Retina (tissue), 1 donor: Measurements from ENCODE around the gene AHSG.
"Not testable (repeated sequence)": the region's sequence is repeated elsewhere in the genome, so short reads cannot be mapped to it uniquely, and the experiment has no call there.

Source experiments
- DNase-seq: peaks from one replicate; pipeline ENCODE4 v3.0.0-alpha.2; 2016

Gene AHSG, protein sequence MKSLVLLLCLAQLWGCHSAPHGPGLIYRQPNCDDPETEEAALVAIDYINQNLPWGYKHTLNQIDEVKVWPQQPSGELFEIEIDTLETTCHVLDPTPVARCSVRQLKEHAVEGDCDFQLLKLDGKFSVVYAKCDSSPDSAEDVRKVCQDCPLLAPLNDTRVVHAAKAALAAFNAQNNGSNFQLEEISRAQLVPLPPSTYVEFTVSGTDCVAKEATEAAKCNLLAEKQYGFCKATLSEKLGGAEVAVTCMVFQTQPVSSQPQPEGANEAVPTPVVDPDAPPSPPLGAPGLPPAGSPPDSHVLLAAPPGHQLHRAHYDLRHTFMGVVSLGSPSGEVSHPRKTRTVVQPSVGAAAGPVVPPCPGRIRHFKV

DNA sequence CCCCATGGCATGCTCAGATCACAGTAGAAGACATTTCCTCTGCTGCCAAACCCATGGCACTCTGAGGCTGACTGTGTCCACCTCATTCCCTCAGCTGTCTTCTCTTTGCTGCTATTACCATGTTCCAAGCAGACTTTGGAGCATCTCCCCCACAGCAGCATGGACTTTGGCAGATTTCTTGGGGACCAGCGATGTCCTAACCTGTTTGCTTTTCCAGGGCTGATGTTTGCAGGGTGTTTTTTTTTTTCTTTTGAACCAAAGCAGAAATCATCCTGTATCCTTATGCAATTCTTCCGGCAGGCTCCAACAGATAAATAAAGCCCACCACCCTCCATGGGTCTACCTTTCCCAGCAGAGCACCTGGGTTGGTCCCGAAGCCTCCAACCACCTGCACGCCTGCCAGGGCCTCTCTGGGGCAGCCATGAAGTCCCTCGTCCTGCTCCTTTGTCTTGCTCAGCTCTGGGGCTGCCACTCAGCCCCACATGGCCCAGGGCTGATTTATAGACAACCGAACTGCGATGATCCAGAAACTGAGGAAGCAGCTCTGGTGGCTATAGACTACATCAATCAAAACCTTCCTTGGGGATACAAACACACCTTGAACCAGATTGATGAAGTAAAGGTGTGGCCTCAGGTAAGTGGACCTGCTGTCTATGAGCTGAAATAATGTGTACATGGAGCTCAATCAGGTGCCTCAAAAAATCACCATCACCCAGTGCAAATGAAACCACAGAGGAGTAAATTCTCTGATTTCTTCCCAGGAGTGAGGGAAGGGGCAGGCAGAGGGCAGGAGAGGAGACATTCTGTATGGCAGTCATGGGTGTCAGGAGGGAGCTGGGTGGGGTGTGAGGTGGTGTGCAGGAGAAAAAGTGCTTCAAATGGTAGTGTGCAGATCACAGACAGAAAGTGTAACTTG, at the start of gene AHSG:
TSS of gene AHSG (plus strand) at position 340 of the 916 bp plus-strand sequence. CDS start at position 422, 82 bp downstream.
- no peak for DNase-seq

GRCh38 chr3:186564586-186564985, 48.3 kb upstream of the AHSG start:
- no peak for DNase-seq

- no peak for DNase-seq
These were observed 46.1 kb upstream of the AHSG start for GRCh38 chr3:186566772-186567071.

DNA sequence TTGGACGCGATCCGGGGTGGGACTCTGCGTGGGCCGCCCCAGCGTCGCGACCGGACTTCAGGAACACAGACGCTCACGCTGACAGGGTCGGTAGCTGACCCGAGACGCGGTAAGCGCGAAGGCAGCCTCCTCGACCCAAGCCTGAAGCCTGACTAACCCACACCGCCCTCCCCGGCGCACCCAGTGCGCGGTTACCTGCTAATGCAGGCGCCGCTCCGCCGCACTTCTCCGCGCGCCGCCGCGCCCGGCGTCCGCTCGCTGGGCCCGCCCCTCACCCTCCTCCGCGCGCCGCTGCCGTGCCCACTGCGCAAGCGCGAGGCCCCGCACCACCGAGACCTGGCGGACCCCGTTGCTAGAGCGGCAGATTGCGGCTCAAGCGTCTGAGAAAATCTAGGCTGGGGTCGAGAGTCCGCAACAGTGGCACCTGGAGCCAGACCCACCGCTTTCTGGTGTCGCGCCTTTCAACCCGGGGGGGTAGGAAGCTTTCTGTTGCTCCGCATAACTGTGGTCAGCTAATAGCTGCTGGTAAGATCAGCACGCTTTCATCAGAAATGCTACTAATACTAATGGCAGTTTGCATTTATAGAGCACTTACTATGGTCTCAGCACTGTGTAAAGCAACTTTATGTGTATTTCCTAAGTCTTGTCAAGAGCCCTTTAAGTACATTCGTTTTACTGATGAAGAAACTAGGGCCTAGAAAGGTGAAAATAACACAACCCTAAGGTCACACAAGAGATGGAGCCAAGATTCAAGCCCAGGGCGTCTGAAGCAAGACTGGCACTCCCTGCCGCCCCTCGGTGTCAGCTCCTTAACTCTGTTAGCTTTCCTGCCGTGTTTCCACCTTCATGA, 45.6 kb upstream of the AHSG start, which contains the start of gene TBCCD1:
TSS of gene TBCCD1 (minus strand) at position 268 of the 850 bp plus-strand sequence. CDS start 3,010 bp downstream, outside the sequence.
- peak; percentile 100 for DNase-seq

DNA sequence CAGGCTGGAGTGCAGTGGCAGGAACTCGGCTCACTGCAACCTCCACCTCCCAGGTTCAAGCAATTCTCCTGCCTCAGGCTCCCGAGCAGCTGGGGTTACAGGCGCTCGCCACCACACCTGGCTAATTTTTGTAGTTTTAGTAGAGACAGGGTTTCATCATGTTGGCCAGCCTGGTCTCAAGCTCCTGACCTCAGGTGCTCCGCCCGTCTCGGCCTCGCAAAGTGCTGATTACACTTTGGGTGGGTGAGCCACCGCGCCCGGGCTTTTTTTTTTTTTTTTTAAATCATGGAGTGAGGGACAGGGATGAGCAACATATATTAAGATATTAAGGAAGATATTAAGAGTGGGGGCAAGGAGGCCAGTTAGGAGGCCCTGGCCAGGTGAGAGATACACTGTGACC, 43.5 kb upstream of the AHSG start:
- DNase-seq, result not testable (repeated sequence)

DNA sequence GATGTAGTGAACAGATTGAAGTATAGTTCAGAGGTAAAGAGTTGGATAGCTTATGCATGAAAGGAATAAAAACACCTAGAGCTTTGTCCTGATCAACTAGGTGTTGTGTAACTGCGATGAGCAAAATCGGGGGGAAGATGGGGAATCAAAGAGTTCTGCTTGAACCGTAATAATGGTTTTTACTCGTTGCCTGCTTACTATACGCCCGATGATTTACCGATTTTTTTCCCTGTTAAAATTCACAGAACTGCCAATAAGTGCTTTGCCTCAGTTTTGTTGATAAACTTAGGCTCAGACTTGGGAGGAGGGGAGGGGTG, 43.1 kb upstream of the AHSG start:
- no peak for DNase-seq

GRCh38 chr3:186570096-186570940, 42.5 kb upstream of the AHSG start, which contains the start of gene DNAJB11:
DNAJB11 (plus strand) TSS chr3:186570720; CDS start chr3:186570898, 178 bp downstream.
- DNase-seq, result peak; percentile 97

- no peak for DNase-seq
These were observed 41.8 kb upstream of the AHSG start for GRCh38 chr3:186570941-186571643.

GRCh38 chr3:186571644-186572013, 41.2 kb upstream of the AHSG start:
- no peak for DNase-seq

- DNase-seq, result no peak
These were observed 35.3 kb upstream of the AHSG start for GRCh38 chr3:186577521-186577920.

DNA sequence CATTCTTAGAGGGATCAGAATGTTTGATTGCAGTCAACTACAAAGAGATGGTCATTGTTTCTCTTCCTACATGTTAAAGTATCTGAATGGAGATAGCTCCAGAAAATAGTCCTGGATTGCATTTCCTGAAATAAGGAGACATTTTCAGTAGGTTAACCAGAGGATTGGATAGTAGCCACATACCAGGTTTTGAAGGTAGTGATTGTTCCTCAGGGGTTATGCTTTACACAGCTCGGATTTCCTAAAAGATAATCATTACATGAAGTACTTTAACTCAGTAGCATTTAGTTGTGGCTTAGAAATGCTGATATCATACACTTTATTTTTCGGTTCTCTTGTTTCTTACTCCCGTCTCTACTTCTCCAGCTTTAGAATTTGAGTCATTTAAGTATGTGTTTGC, 32.1 kb upstream of the AHSG start:
- DNase-seq, result no peak

GRCh38 chr3:186582541-186582940, 30.3 kb upstream of the AHSG start:
- no peak for DNase-seq

DNA sequence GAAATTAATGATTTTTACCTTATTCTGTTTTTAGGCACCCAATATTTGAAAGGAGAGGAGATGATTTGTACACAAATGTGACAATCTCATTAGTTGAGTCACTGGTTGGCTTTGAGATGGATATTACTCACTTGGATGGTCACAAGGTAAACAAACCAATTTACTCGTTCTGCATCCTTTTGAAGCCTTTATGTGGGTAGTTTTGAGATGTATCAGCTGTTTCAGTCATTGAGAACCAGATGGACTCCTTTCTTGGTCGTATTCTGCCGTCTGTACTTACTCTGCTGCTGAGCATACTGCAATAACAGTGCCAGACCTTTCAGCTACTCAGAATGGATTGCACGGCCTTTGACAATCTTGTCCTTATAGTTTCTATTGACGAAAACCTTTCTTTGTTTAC, 29.0 kb upstream of the AHSG start:
- DNase-seq, result no peak

DNA sequence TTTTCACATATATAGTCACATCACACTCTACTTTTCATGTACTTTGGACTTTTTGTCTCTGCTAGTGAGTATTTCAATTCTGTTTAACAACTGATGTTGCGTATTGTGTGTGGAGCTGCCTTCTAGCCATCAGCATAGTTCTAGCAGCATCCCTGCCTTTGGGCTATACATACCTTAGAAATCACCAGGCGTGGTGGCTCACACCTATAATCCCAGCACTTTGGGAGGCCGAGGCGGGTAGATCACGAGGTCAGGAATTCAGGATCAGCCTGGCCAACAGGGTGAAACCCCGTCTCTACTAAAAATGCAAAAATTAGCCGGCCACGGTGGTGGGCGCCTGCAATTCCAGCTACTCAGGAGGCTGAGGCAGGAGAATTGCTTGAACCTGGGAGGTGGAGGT, 26.6 kb upstream of the AHSG start:
- not testable (repeated sequence) for DNase-seq

DNA sequence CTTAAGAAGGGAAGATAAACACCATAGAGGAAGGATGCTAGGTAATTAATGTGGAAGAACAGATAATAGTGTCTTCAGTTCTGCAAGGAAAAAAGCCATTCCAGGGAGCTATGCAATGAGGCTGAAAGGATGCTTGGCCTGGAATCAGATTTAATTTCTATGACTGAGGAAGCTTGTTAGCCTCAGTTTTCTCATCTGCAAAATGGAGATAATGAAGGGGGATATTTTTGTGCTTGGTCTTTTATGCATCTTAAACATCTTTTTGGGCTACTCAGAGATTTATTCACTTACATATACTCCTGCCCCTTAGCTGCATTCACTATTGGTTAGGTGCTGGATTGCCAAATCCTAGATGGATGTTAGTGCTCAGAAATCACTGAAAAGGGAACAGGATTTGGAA, 25.7 kb upstream of the AHSG start:
- no peak for DNase-seq

GRCh38 chr3:186588632-186589031, 24.2 kb upstream of the AHSG start:
- DNase-seq, result no peak

GRCh38 chr3:186589121-186589520, 23.7 kb upstream of the AHSG start:
- DNase-seq, result no peak

DNA sequence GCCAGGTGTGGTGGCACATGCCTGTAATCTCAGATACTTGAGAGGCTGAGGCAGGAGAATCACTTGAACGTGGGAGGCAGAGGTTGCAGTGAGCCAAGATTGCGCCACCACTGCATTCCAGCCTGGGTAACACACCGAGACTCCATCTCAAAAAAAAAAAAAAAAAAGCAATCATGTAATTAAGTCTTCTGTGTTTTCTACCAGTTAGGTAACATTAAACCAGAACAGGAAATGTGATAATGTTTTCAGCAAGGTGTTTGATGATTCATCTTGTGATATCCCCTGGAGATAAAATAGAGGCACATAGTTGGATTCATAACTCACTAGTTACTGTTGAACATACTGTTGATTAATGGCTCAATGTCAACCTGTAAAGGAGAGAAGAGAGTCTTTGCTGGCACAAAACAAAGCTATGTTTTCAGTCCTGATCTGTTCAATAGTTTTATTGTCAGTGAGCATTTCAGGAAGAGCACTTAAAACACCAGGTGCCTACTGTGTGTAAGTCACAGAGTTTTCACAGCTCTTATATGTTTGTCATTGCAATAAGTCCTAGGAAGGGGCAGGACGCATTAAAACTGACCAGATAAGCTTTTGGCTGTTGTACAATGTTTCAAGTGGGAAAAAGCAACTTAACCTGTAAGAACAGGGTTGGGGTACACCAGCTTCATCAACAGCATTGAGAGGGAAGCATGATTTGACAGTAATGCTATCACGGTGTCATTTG, 22.8 kb upstream of the AHSG start:
- no peak for DNase-seq

DNA sequence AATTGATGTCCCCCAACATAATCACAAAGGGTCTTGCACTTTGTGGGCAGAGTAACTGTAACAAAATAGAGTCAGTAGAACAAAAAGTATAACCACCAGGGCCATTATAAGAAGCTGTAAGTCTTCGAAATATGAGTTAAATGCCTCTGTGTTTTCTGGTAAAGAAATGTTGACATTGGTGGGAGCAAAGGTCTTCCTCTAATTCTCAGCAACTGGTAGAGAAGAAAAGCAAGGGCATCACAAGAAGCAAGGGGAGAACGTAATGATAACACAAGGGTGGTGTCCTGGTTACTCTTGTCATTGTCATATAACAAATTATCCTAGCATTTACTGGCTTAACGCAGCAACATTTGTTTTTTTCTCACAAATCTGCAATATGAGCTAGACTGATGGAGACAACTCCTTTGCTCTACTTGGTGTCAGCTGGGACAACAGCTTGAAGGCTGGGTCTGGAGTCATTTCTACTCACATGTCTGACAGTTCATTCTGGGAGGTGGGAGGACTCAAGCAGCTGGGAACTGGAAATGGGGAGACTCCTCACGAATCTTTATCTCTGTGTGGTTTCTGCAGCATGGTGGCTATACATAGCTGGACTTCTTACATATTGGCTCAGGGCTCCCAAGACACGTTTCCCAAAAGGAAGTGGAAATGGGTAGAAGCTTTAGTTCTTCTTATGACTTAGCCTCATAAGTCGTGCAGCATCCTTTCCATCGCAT, 22.1 kb upstream of the AHSG start:
- no peak for DNase-seq

- DNase-seq, result no peak
These were observed 20.2 kb upstream of the AHSG start for GRCh38 chr3:186592682-186593081.
